K562 treated with DMSO at 1 percent for 4 hours (cell line): ENCODE results near the gene PLEK. TPM values are rescaled to one million over a fixed set of nuclear protein-coding genes. Genes with fewer than 3 reads are reported as not detected.

ENCODE experiments used
- total RNA-seq: library from RNA; unstranded; fragments of 300-600 nt; gene quantifications from 2 replicates; pipeline ENCODE4 v1.2.3, GENCODE V29; 2022; ENCODE audit not compliant: insufficient read depth

The PLEK gene, protein sequence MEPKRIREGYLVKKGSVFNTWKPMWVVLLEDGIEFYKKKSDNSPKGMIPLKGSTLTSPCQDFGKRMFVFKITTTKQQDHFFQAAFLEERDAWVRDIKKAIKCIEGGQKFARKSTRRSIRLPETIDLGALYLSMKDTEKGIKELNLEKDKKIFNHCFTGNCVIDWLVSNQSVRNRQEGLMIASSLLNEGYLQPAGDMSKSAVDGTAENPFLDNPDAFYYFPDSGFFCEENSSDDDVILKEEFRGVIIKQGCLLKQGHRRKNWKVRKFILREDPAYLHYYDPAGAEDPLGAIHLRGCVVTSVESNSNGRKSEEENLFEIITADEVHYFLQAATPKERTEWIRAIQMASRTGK
- 1.1 and 1.7 TPM in 2 replicates for total RNA-seq

DNA sequence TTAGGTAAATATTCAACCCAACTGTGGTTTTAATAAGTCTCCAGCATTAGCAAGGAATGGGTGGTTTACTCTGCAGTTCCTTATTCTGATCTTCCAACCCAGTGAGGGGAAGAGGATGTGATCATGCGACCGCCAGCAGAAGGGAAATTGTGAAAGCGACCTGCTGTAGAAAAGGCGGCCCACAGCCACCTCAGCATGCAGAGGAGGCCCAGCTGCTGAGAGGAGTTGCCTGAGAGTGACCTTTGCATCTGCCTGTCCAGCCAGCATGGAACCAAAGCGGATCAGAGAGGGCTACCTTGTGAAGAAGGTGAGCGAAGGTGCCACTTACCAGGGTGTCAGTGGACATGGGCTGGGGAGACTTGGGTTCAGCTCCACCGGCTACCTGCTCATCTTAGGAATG is at the start of gene PLEK:
Gene PLEK (plus strand): TSS at position 196 of the 400 bp plus-strand sequence. CDS start 70 bp downstream, at position 266.

DNA sequence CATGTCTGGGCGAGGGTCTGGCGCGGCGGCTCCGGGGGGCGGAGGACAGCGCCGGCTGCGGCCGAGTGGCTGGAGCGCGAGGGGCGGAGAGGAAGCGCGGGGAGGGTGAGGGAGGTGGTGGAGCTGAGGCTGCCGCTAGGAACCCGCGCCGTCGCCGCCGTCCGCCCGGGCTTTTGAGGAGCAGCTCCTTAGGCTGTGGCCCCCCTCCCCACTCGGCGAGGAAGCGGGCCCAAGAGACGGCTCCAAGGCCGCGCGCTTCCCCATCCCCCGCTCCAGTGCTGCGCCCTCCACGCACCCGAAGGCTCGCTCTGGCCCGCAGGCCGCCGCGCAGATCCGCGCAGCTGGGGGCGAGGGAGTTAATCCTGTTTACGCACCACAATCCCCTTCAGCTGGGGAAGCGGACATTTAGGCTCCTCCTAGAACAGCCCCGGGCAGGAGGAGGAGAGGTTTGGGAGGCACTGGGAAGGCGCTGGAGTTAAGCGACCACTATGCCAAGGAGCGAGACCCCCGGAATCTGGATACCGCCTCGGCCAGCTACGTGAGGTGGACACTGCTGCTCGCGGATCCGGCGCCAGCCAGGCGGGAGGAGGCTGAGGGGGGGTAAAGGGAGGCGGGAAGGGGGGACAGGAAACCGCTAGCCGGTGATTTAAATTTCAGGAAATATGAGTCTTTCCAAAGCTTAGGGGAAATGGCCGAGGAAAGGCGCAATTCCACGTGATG is 45.5 kb upstream of the PLEK start, which contains the start of gene CNRIP1:
Gene CNRIP1 (minus strand): TSS at position 552 of the 720 bp plus-strand sequence. CDS start 549 bp downstream, at position 3.

Other genes with a start within 250 kb of the PLEK start
- gene PNO1, start 207.4 kb upstream of the PLEK start, total RNA-seq, result 7.8 and 10.4 TPM in 2 replicates
- gene PPP3R1, start 112.8 kb upstream of the PLEK start, total RNA-seq, result 28.0 and 34.6 TPM in 2 replicates
- 1.5 and 1.6 TPM in 2 replicates for gene CNRIP1, start 45.3 kb upstream of the PLEK start, total RNA-seq
- gene FBXO48, start 102.0 kb downstream of the PLEK start, total RNA-seq, result 0.76 and 1.2 TPM in 2 replicates
- gene APLF, start 102.3 kb downstream of the PLEK start, total RNA-seq, result 0.81 and 1.2 TPM in 2 replicates